Central memory CD4-positive, alpha-beta T cell (primary cell): ENCODE results near the gene ARHGAP15.

ENCODE experiments used
- DNase-seq: peaks from one replicate; pipeline ENCODE4 v3.0.0; 2022

Gene ARHGAP15

GRCh38 chr2:143802242-143802641 is 673.0 kb downstream of the ARHGAP15 start:
- no peak for DNase-seq

GRCh38 chr2:143802871-143803650 is 673.8 kb downstream of the ARHGAP15 start:
- no peak for DNase-seq

GRCh38 chr2:143803936-143804335 is 674.7 kb downstream of the ARHGAP15 start:
- DNase-seq = no peak

- no peak for DNase-seq
These were observed 676.4 kb downstream of the ARHGAP15 start for GRCh38 chr2:143805666-143806065.

GRCh38 chr2:143807192-143807591 is 678.0 kb downstream of the ARHGAP15 start:
- no peak for DNase-seq

GRCh38 chr2:143807671-143808070 is 678.5 kb downstream of the ARHGAP15 start:
- DNase-seq = no peak

- no peak for DNase-seq
These were observed 678.9 kb downstream of the ARHGAP15 start for GRCh38 chr2:143808166-143808565.

GRCh38 chr2:143815082-143815481 is 685.9 kb downstream of the ARHGAP15 start:
- DNase-seq = no peak

GRCh38 chr2:143816916-143817315 is 687.7 kb downstream of the ARHGAP15 start:
- DNase-seq = no peak
